OCI-LY3 (cell line): Measurements from ENCODE around the gene BACH1.
A peak's percentile ranks its signal among the peaks of the same experiment; 100 is the strongest.
"Not testable (repeated sequence)": the region's sequence is repeated elsewhere in the genome, so short reads cannot be mapped to it uniquely, and the experiment has no call there.

Source experiments
- H2AFZ ChIP-seq: fragments of 200-600, 300-600 bp; shearing (Covaris generic); 2 replicates; pipeline ENCODE4 v1.6.0; 2014; ENCODE audit warnings: antibody characterized with exemption, low read depth, low read length
- H3K27ac ChIP-seq: fragments of 200-600, 300-600 bp; sonication (generic); 2 replicates; pipeline ENCODE4 v1.5.1; 2014; ENCODE audit warnings: mild to moderate bottlenecking, low read length, moderate library complexity, mixed read lengths
- H3K27me3 ChIP-seq: fragments of 200-600, 300-600 bp; sonication (generic); 2 replicates; pipeline ENCODE4 v1.6.1; 2014; ENCODE audit warnings: low read depth, low read length, mixed read lengths
- H3K36me3 ChIP-seq: fragments of 200-600, 300-600 bp; sonication (generic); replicated peaks from 2 replicates; pipeline ENCODE3; 2014; ENCODE audit warnings: low read depth, low read length, mixed read lengths
- H3K4me1 ChIP-seq: fragments of 300-600, 200-600 bp; sonication (generic); 2 replicates; pipeline ENCODE4 v1.6.1; 2014; ENCODE audit warnings: low read length, mixed read lengths
- H3K4me2 ChIP-seq: fragments of 200-600, 300-600 bp; sonication (generic); 2 replicates; pipeline ENCODE4 v1.6.1; 2014; ENCODE audit warnings: low read length, mixed read lengths
- H3K4me3 ChIP-seq: fragments of 300-600, 200-600 bp; sonication (generic); 2 replicates; pipeline ENCODE4 v1.5.1; 2014; ENCODE audit warnings: antibody characterized with exemption, mild to moderate bottlenecking, low read length, moderate library complexity
- H3K79me2 ChIP-seq: fragments of 300-600, 200-600 bp; shearing (Covaris generic); 2 replicates; pipeline ENCODE4 v1.6.1; 2014; ENCODE audit warnings: mild to moderate bottlenecking, low read length, mixed read lengths
- H3K9ac ChIP-seq: fragments of 300-600, 200-600 bp; shearing (Covaris generic); 2 replicates; pipeline ENCODE4 v1.6.0; 2014; ENCODE audit warnings: mild to moderate bottlenecking, low read length, moderate library complexity
- H3K9me3 ChIP-seq: fragments of 200-600, 300-600 bp; shearing (Covaris generic); 2 replicates; pipeline ENCODE4 v1.6.1; 2014; ENCODE audit warnings: low read length, mixed read lengths; ENCODE audit not compliant: insufficient read depth
- H4K20me1 ChIP-seq: fragments of 200-600, 300-600 bp; sonication (generic); 2 replicates; pipeline ENCODE4 v1.6.1; 2016; ENCODE audit warnings: low read length, mixed read lengths; ENCODE audit not compliant: insufficient read depth
- EZH2phosphoT487 ChIP-seq: fragments of 200-600 bp; shearing (Covaris generic); IDR thresholded peaks from 2 replicates; pipeline ENCODE4 v1.6.1; 2018; ENCODE audit warnings: antibody characterized with exemption, mixed run types, low read depth
- TF ChIP-seq, protein P1 (sequence below): fragments of 200-600, 300-600 bp; sonication (generic); IDR thresholded peaks from 2 replicates; pipeline ENCODE4 v1.5.1; 2014; ENCODE audit warnings: antibody characterized with exemption, low read length, low read depth

BACH1 gene

DNA sequence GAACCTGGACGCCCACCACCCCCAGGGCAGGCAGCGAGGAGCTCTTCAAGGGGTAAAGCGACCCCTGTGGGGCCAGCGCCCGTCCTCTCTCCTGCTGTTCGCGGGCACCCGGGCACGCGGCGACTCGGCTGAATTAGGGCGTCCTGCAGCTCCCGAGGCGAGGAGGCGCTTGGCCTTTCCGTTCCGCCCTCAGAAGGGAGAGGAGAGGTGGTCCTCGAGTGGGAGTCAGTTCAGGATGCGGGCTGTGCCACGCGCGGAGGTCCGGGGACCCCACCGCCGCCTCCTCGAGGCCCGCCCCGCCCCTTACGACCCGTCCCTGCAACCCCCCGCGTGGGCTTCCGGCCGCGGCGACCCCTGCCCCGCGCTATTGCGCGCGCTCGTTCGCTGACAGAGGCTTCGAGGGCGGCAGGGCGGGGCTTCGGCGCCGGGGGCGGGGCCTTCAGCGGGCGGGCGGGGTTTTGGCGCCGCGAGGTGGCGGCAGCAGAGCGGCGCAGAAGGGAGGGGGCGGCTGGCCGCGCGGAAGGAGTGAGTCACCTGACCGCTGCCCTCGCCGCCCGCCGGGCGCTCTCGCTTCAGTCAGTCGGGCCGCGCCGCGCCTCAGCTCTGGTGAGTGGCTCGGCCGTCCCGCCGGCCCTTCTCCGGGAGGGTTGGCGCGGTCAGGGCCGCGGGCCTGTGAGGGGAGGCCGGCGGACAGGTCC, at the start of gene BACH1:
TSS of gene BACH1 (plus strand) at position 575 of the 698 bp plus-strand sequence. CDS start 22,359 bp downstream, outside the sequence.
- Histone ChIP-seq H3K27ac (peak within 1 kb of the TSS; percentile 89), H3K4me2 (peak within 1 kb of the TSS; percentile 86), H3K4me3 (peak within 1 kb of the TSS; percentile 93), H3K9me3 (peaks cover 5% of the 10 kb centered on the region; the same call in 1 of the 2 replicates), H3K79me2 (peaks cover 48% of the 10 kb centered on the region), H3K4me1 (peaks cover 72% of the 10 kb centered on the region), H3K9ac (peak within 1 kb of the TSS; percentile 95), H4K20me1 (peaks cover 28% of the 10 kb centered on the region), H3K27me3 (no peaks in the 10 kb centered on the region), H3K36me3 (peaks cover 29% of the 10 kb centered on the region), H2AFZ (peak within 1 kb of the TSS; percentile 32; the same call in 1 of the 2 replicates)
- TF ChIP-seq EZH2phosphoT487, result no peak
- TF ChIP-seq, protein P1, sequence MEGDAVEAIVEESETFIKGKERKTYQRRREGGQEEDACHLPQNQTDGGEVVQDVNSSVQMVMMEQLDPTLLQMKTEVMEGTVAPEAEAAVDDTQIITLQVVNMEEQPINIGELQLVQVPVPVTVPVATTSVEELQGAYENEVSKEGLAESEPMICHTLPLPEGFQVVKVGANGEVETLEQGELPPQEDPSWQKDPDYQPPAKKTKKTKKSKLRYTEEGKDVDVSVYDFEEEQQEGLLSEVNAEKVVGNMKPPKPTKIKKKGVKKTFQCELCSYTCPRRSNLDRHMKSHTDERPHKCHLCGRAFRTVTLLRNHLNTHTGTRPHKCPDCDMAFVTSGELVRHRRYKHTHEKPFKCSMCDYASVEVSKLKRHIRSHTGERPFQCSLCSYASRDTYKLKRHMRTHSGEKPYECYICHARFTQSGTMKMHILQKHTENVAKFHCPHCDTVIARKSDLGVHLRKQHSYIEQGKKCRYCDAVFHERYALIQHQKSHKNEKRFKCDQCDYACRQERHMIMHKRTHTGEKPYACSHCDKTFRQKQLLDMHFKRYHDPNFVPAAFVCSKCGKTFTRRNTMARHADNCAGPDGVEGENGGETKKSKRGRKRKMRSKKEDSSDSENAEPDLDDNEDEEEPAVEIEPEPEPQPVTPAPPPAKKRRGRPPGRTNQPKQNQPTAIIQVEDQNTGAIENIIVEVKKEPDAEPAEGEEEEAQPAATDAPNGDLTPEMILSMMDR, result peak; percentile 27; the same call in 1 of the 2 replicates

- H3K27ac ChIP-seq, H3K27me3 ChIP-seq, H3K9ac ChIP-seq, H3K4me2 ChIP-seq, H4K20me1 ChIP-seq, H3K4me3 ChIP-seq, H3K9me3 ChIP-seq, H3K79me2 ChIP-seq, H2AFZ ChIP-seq: not testable (repeated sequence)
- Histone ChIP-seq H3K36me3 (peaks cover 24% of the 10 kb centered on the region), H3K4me1 (peaks cover 27% of the 10 kb centered on the region)
Observed at GRCh38 chr21:29249289-29249688, 49.4 kb upstream of the BACH1 start.

DNA sequence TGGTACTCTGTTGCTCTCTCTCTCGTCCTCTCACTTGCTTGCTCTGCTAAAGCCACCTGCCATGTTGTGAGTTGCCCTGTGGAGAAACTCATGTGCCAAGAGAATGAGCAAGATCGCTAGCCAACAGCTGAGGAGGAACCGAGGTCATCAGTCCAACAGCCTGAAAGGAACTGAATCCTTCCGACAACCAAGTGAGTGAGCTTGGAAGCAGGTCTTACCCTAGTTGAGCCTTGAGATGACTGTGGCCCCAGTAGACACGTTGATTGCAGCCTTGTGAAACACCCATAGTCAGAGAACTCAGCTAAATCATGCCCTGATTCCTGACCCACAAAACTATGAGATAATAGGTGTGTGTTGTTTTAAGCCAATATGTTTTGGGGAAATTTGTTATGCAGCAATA, 48.1 kb upstream of the BACH1 start:
- H3K27ac ChIP-seq, result no peak overlapping the region
- no peak for TF ChIP-seq EZH2phosphoT487
- TF ChIP-seq, protein P1, result no peak

GRCh38 chr21:29253861-29254260, 44.9 kb upstream of the BACH1 start:
- not testable (repeated sequence) for H3K9me3 ChIP-seq, H3K27ac ChIP-seq, H3K4me3 ChIP-seq, H3K4me2 ChIP-seq, H3K79me2 ChIP-seq, H3K9ac ChIP-seq, H2AFZ ChIP-seq, H4K20me1 ChIP-seq, H3K27me3 ChIP-seq
- Histone ChIP-seq H3K4me1 (peaks cover 18% of the 10 kb centered on the region), H3K36me3 (peaks cover 30% of the 10 kb centered on the region)

More for the DNA sequence above, 48.1 kb upstream of the BACH1 start:
- H4K20me1 ChIP-seq, result no peaks in the 10 kb centered on the region
- H3K4me1 ChIP-seq, result peaks cover 21% of the 10 kb centered on the region
- H3K36me3 ChIP-seq, result peaks cover 31% of the 10 kb centered on the region
- no peaks in the 10 kb centered on the region for H3K9me3 ChIP-seq
- no peak overlapping the region for H3K4me3 ChIP-seq
- H2AFZ ChIP-seq, result no peak overlapping the region
- H3K4me2 ChIP-seq, result no peak overlapping the region
- H3K9ac ChIP-seq, result no peak overlapping the region
- no peaks in the 10 kb centered on the region; the same call in 1 of the 2 replicates for H3K79me2 ChIP-seq
- H3K27me3 ChIP-seq, result no peaks in the 10 kb centered on the region

DNA sequence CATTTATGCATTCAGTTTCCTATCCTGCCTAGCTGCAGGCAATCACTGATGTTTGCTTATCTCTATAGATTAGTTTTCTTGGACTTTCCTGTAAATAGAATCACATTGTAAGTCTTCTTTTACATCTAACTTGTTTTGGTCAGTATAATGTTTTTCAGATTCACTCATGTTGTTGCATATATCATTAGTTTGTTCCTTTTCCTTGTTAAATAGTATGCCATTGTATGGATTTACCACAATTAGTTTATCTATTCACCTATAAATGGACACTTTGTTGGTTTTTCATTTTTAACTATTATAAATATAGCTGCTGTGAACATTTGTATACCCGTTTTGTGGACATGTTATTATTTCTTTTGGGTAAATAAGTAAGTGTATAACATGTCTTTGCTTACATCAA, 44.2 kb upstream of the BACH1 start:
- no peak for TF ChIP-seq EZH2phosphoT487
- TF ChIP-seq, protein P1, result no peak
- Histone ChIP-seq H3K4me2 (no peak overlapping the region), H3K36me3 (peaks cover 23% of the 10 kb centered on the region), H3K4me3 (no peak overlapping the region), H3K9ac (no peak overlapping the region), H3K4me1 (peaks cover 17% of the 10 kb centered on the region), H3K27me3 (no peaks in the 10 kb centered on the region), H4K20me1 (no peaks in the 10 kb centered on the region), H3K9me3 (no peaks in the 10 kb centered on the region), H3K79me2 (no peaks in the 10 kb centered on the region), H2AFZ (no peak overlapping the region), H3K27ac (no peak overlapping the region)
